ENCODE measurements around the gene APEH.

APEH gene

GRCh38 chr3:49652903-49653415 is 21.2 kb upstream of the APEH start:
- no peak for DNase-seq (ENCODE audit: low read depth)
- H3K4me3 ChIP-seq (ENCODE audit: control insufficient read depth, low read depth, low read length), result no peak overlapping the region
- TF ChIP-seq, protein P1, sequence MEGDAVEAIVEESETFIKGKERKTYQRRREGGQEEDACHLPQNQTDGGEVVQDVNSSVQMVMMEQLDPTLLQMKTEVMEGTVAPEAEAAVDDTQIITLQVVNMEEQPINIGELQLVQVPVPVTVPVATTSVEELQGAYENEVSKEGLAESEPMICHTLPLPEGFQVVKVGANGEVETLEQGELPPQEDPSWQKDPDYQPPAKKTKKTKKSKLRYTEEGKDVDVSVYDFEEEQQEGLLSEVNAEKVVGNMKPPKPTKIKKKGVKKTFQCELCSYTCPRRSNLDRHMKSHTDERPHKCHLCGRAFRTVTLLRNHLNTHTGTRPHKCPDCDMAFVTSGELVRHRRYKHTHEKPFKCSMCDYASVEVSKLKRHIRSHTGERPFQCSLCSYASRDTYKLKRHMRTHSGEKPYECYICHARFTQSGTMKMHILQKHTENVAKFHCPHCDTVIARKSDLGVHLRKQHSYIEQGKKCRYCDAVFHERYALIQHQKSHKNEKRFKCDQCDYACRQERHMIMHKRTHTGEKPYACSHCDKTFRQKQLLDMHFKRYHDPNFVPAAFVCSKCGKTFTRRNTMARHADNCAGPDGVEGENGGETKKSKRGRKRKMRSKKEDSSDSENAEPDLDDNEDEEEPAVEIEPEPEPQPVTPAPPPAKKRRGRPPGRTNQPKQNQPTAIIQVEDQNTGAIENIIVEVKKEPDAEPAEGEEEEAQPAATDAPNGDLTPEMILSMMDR (conservative IDR thresholded peaks at IDR 0.05; ENCODE audit: control insufficient read depth, insufficient read depth, low read depth, low read length), result no peak

DNA sequence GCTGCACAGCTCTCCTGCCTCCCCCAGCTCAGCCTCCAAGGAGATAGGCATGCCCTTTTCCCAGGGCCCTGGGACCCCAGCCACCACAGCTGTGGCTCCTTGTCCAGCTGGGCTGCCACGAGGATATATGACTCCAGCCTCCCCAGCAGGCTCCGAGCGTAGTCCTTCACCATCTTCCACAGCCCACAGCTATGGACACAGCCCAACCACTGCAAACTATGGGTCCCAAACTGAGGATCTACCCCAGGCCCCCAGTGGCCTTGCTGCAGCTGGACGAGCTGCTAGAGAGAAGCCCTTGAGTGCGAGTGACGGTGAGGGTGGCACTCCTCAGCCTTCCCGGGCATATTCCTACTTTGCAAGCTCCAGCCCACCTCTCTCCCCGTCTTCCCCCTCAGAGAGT is 20.5 kb upstream of the APEH start:
- no peak overlapping the region for H3K4me3 ChIP-seq (ENCODE audit: control insufficient read depth, low read depth, low read length)
- no peak for DNase-seq (ENCODE audit: low read depth)

GRCh38 chr3:49654176-49654825 is 19.9 kb upstream of the APEH start:
- H3K4me3 ChIP-seq (ENCODE audit: control insufficient read depth, low read depth, low read length), result no peak overlapping the region
- DNase-seq (ENCODE audit: low read depth), result no peak
- TF ChIP-seq, protein P1 (conservative IDR thresholded peaks at IDR 0.05; ENCODE audit: control insufficient read depth, insufficient read depth, low read depth, low read length), result no peak

More for the DNA sequence above, 20.5 kb upstream of the APEH start:
- TF ChIP-seq, protein P1 (conservative IDR thresholded peaks at IDR 0.05; ENCODE audit: control insufficient read depth, insufficient read depth, low read depth, low read length), result no peak

DNA sequence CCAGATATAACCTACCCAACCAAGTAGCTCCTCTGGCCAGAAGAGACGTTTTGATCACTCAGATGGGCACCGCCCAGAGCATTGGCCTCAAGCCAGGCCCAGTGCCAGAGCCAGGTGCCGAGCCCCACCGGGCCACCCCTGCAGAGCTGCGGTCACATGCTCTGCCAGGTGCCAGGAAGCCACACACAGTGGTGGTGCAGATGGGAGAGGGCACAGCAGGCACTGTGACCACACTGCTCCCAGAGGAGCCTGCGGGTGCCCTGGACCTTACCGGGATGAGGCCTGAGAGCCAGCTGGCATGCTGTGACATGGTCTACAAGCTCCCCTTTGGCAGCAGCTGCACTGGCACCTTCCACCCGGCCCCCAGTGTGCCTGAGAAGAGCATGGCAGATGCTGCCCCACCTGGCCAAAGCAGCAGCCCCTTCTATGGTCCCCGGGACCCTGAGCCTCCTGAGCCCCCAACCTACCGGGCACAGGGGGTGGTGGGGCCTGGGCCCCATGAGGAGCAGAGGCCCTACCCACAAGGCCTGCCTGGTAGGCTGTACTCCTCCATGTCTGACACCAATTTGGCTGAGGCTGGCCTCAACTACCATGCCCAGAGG is 19.1 kb upstream of the APEH start:
- DNase-seq (ENCODE audit: low read depth), result no peak
- H3K4me3 ChIP-seq (ENCODE audit: control insufficient read depth, low read depth, low read length), result no peak overlapping the region
- TF ChIP-seq, protein P1 (conservative IDR thresholded peaks at IDR 0.05; ENCODE audit: control insufficient read depth, insufficient read depth, low read depth, low read length), result no peak

GRCh38 chr3:49655731-49656285 is 18.3 kb upstream of the APEH start:
- H3K4me3 ChIP-seq (ENCODE audit: control insufficient read depth, low read depth, low read length), result no peak overlapping the region
- TF ChIP-seq, protein P1 (conservative IDR thresholded peaks at IDR 0.05; ENCODE audit: control insufficient read depth, insufficient read depth, low read depth, low read length), result no peak

GRCh38 chr3:49656541-49657112 is 17.5 kb upstream of the APEH start:
- TF ChIP-seq, protein P1 (conservative IDR thresholded peaks at IDR 0.05; ENCODE audit: control insufficient read depth, insufficient read depth, low read depth, low read length), result no peak
- no peak overlapping the region for H3K4me3 ChIP-seq (ENCODE audit: control insufficient read depth, low read depth, low read length)
- no peak for DNase-seq (ENCODE audit: low read depth)

More at GRCh38 chr3:49655731-49656285, 18.3 kb upstream of the APEH start:
- DNase-seq (ENCODE audit: low read depth), result no peak
